ENCODE data around the gene PATZ1. TPM values are rescaled to one million over a fixed set of nuclear protein-coding genes. Genes with fewer than 3 reads are reported as not detected.

Gene PATZ1
- total RNA-seq, 1 experiment from 2014 or later: 120 TPM

DNA sequence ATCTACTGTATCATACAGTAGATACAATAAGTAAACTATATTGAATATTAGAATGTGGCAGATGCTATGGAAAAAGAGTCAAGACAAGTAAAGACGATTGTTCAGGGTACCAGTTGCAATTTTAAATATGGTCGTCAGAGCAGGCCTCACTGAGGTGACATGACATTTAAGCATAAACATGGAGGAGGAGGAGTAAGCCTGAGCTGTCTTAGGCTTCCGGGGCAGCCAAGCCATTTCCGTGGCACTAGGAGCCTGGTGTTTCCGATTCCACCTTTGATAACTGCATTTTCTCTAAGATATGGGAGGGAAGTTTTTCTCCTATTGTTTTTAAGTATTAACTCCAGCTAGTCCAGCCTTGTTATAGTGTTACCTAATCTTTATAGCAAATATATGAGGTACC, 68.4 kb downstream of the PATZ1 start:
- Mint-ChIP-seq H3K27me3 (ENCODE audit: low read depth) (no peaks in the 10 kb centered on the region), H3K4me1 (no peaks in the 10 kb centered on the region), H3K4me3 (no peak overlapping the region), H3K36me3 (ENCODE audit: insufficient read depth in 1 of 3, low read depth in 3 of 3) (peaks cover 22 to 66% (median 43%) of the 10 kb centered on the region in 3 experiments), H3K27ac (no peak overlapping the region), H3K9me3 (no peaks in the 10 kb centered on the region)
- Histone ChIP-seq H3K4me2 (ENCODE audit: insufficient read depth, insufficient read length, low read length) (no peak overlapping the region), H3K79me2 (ENCODE audit: insufficient read depth, low read length) (no peaks in the 10 kb centered on the region), H2AK5ac (ENCODE audit: insufficient read length, low read length) (no peak overlapping the region), H2BK15ac (ENCODE audit: low read depth, low read length) (no peak overlapping the region), H3T11ph (ENCODE audit: low read length) (no peak overlapping the region), H2BK12ac (ENCODE audit: insufficient read length, low read depth, low read length) (no peak overlapping the region), H3K27ac (ENCODE audit: insufficient read length, low read depth, low read length) (no peak overlapping the region), H2BK120ac (ENCODE audit: low read depth, low read length, poor library complexity, severe bottlenecking) (no peak overlapping the region), H2AFZ (ENCODE audit: low read length) (no peak overlapping the region), H3K14ac (ENCODE audit: insufficient read depth, low read length) (no peak overlapping the region), H4K8ac (replicated peaks; ENCODE audit: insufficient read length, low read depth, low read length) (no peak overlapping the region), H2BK20ac (ENCODE audit: low read depth, low read length, poor library complexity, severe bottlenecking) (no peak overlapping the region), H3K9ac (ENCODE audit: extremely low read depth, insufficient read length, low read length) (no peak overlapping the region), H3K23ac (ENCODE audit: insufficient read length, low read depth, low read length) (no peak overlapping the region), H3K27me3 (ENCODE audit: insufficient read depth, low read length) (no peaks in the 10 kb centered on the region), H3K56ac (ENCODE audit: insufficient read length, low read depth, low read length) (no peak overlapping the region), H3K4ac (ENCODE audit: low read depth, low read length) (no peak overlapping the region), H3K9me3 (ENCODE audit: control insufficient read depth, low read depth, low read length) (no peaks in the 10 kb centered on the region), H4K91ac (ENCODE audit: insufficient read length, low read depth, low read length) (no peak overlapping the region), H2BK5ac (ENCODE audit: insufficient read length, low read length) (no peak overlapping the region), H3K23me2 (ENCODE audit: insufficient read length, low read depth, low read length, poor library complexity, severe bottlenecking) (no peaks in the 10 kb centered on the region), H4K20me1 (ENCODE audit: control insufficient read depth, insufficient read depth, insufficient read length) (no peaks in the 10 kb centered on the region), H4K5ac (ENCODE audit: insufficient read length, low read depth, low read length) (no peak overlapping the region), H3K79me1 (ENCODE audit: insufficient read depth, low read depth, low read length, poor library complexity, severe bottlenecking) (no peaks in the 10 kb centered on the region), H3K4me1 (ENCODE audit: insufficient read depth, low read length) (no peaks in the 10 kb centered on the region), H3K18ac (ENCODE audit: insufficient read length, low read depth, low read length) (no peak overlapping the region)
- WGBS (ENCODE audit: extremely low coverage, insufficient read length, low lambda C conversion rate): no CpG with 5 or more reads among the region's 5 CpGs
- no peak for DNase-seq
- TF ChIP-seq, protein P1, sequence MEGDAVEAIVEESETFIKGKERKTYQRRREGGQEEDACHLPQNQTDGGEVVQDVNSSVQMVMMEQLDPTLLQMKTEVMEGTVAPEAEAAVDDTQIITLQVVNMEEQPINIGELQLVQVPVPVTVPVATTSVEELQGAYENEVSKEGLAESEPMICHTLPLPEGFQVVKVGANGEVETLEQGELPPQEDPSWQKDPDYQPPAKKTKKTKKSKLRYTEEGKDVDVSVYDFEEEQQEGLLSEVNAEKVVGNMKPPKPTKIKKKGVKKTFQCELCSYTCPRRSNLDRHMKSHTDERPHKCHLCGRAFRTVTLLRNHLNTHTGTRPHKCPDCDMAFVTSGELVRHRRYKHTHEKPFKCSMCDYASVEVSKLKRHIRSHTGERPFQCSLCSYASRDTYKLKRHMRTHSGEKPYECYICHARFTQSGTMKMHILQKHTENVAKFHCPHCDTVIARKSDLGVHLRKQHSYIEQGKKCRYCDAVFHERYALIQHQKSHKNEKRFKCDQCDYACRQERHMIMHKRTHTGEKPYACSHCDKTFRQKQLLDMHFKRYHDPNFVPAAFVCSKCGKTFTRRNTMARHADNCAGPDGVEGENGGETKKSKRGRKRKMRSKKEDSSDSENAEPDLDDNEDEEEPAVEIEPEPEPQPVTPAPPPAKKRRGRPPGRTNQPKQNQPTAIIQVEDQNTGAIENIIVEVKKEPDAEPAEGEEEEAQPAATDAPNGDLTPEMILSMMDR (conservative IDR thresholded peaks at IDR 0.05): no peak
